Endometrial microvascular endothelial cells (primary cell): ENCODE results near the gene LRBA. TPM values are rescaled to one million over a fixed set of nuclear protein-coding genes. Genes with fewer than 3 reads are reported as not detected.
"Not testable (repeated sequence)": the region's sequence is repeated elsewhere in the genome, so short reads cannot be mapped to it uniquely, and the experiment has no call there.

Source experiments
- in situ Hi-C: cut with HindIII; loops from 2 replicates; pipeline ENCODE4 v1.10.0; 2017; ENCODE audit warnings: low sequenced_read_pairs, low pct_unique_long_range_greater_than_20kb; ENCODE audit errors: inconsistent ontology term
- total RNA-seq: library from RNA; depleted of rRNA; stranded (reverse); fragments of >200 nt; gene quantifications from one replicate; pipeline ENCODE4 v1.2.3, GENCODE V29; 2015; ENCODE audit errors: inconsistent ontology term

Gene LRBA
- total RNA-seq, 1 donor from 2014 or later = 38.9 TPM

GRCh38 chr4:150514709-150515108 lies 500.4 kb downstream of the LRBA start:
- in situ Hi-C loops = no loop called here

DNA sequence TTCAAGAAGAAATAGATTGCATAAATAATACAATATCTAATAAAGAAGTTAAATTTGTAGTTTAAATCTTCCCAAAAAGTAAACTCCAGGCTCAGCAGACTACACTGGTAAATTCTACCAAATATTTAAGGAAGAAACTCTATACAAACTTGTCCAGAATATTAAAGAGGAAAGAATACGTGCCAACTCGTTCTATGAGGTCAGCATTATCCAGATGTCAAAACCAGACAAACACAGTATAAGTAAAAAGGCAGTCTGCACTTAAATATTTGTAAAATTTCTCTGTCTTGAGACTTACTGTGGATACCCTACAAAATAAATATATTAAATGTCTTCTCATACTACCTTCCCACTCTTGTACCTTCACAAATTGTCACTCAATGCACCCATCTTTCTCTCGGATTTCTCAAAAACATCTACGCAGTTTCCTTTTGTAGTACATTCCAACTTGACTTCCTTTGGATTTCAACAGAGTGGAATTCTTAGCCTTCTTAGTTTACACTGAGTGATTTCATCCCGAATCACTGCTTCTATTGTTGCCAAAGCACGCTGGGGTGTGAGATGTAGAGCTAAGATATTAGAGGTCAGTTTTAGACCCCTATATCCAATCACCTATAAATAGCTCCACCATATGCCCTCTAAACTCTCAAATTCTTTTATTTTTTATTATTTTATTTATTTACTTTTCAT lies 504.8 kb downstream of the LRBA start:
- in situ Hi-C loops = no loop called here

DNA sequence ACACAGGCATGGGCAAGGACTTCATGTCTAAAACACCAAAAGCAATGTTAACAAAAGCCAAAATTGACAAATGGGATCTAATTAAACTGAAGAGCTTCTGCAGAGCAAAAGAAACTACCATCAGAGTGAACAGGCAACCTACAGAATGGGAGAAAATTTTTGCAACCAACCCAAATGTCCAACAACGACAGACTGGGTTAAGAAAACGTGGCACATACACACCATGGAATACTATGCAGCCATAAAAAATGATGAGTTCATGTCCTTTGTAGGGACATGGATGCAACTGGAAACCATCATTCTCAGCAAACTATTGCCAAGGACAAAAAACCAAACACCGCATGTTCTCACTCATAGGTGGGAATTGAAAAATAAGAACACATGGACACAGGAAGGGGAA lies 507.4 kb downstream of the LRBA start:
- in situ Hi-C loops = not testable (repeated sequence)

GRCh38 chr4:150501983-150502382 lies 513.1 kb downstream of the LRBA start:
- in situ Hi-C loops = no loop called here

DNA sequence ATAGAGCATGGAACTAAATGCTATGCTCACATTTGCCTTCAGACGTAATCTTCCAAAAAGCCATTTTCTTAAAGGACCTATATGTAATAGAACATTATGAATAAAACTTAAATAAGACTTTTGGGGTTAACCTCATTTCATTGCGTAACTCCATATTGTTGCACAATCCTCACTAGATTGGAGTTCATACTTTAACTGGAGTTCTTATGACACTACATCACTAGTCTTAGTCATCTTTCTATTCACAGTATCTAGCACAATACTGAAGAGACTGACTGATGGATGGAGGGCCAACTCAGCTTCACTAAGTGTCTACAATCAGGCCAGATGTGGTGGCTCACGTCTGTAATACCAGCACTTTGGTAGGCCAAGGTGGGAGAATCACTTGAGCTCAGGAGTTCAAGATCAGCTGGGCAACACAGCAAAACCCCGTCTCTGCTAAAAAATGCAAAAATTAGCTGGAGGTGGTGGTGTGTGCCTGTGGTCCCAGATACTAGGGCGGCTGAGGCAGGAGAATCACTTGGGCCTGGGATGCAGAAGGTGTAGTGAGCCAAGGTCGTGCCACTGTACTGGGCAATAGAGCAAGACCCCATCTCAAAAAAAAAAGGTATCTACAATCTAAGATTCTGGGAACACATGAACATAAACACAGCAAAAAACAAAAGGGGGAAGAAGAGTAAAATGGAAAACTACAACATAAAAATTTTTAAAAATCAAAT lies 513.9 kb downstream of the LRBA start:
- in situ Hi-C loops = no loop called here

- in situ Hi-C loops = no loop called here
Observed at GRCh38 chr4:150497612-150498011, 517.5 kb downstream of the LRBA start.

DNA sequence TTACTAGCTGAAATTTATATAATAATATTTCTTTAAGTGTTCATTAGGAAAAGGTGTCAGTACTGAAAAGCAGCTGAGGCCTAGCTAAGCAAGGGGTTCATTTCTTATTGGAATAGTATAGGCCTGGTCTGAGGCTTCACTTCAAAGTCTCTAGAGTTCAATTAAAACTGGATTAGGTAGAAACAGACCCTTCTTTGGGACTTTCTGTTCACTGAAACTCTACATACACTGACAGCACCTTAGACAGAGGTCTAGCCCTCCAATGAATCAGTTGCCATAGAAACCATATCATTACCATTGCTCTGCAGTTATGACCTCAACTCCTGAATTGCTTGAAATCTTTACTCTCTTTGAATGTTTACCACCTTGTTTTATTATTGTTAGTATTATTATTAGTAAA lies 519.5 kb downstream of the LRBA start:
- in situ Hi-C loops = no loop called here

- in situ Hi-C loops = no loop called here
Observed at GRCh38 chr4:150493851-150494250, 521.2 kb downstream of the LRBA start.

DNA sequence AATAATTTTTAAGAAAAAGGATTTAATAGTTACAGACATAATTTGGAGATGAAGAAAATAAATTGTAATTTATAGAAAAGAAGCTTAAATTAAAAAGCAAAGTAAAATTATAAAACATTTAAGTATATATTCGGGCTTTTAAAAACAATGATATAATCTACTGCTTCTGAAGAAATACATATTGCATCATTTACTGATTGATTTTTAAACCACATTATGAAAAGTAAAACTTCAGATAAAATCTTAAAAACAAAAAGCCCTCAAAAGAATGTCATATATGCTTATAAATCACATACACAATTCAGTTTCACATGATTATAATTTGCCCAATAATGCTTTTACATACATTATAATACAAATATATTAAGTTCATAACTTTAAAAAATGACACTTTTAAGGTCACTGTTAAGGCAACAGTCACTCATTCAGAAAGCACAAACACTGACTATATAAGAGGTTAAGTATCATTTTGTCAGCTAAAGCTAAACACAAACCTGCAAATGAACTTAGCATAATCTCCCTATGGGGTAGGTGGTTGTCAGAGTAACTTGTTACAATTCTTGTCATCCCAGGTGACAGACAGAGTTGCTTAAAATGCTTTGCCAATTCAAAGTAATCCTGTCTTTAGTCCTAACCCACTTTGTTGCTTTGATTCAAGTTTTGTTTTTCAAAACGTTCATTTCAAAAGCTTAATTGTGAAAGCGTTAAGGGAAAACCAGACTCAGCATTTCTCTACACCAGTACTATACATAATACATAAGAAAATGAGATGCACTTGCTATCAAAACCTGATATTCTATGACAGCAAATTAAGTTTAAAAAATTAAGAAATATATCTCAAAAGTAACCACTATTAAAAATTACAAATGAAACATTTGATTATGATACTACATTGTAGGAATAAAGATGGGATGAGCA lies 523.7 kb downstream of the LRBA start:
- in situ Hi-C loops = no loop called here

- in situ Hi-C loops = no loop called here
Observed at GRCh38 chr4:150482581-150482980, 532.5 kb downstream of the LRBA start.

DNA sequence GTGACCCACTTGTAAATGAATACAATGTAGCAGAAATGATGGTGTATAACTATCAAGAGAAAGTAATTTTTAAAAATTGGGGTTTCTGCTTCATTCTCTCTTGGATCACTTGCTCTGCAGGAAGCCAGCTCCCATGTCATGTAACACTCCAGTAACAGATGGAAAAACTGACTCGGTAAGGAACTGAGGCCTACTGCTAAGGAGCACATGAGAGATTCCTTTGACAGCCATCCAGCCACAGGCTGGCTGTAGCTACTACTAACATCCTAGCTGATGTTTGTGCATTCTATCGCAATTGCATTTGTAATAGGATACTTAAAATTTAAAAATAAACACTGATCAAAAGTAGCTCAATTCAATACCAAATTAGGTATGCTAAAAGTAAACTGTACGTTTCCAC lies 535.4 kb downstream of the LRBA start:
- in situ Hi-C loops = no loop called here

DNA sequence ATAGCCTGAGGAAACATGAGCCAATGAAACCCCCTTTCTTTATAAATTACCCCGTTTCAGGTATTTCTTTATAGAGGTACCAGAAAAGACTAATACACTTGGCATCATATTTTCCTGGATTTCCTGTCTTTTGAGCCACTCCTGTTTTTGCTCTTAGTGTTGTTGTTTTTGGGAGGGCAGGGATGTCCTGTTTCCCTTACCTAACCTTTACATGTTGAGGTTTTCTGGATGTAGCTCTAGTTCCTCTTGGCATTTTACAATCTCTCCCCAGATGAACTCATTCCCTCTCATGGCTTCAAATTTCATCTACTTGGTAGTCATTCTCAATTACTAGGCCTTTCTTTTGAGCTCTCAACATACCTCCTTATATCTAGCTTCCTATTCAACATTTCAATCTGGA lies 537.2 kb downstream of the LRBA start:
- in situ Hi-C loops = no loop called here

DNA sequence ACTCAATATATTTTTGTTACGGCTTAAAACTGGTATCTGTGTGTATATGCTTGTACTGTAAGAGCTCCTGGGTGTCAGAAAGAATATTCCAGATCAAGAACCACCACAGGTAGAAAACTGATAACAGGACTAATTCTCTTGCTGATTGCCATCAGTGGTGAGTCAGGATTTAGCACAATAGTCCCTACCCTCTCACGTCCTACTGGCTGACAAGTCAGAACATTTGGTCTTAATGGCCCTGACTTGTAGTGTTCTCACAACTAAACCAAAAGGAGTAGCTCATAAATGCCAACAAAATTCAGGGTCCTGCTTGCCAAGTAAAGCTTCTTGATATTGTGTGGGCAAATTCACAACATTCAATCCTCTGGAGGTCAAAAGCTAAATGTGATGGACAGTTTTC lies 538.3 kb downstream of the LRBA start:
- in situ Hi-C loops = no loop called here

GRCh38 chr4:150475763-150476162 lies 539.3 kb downstream of the LRBA start:
- in situ Hi-C loops = no loop called here

DNA sequence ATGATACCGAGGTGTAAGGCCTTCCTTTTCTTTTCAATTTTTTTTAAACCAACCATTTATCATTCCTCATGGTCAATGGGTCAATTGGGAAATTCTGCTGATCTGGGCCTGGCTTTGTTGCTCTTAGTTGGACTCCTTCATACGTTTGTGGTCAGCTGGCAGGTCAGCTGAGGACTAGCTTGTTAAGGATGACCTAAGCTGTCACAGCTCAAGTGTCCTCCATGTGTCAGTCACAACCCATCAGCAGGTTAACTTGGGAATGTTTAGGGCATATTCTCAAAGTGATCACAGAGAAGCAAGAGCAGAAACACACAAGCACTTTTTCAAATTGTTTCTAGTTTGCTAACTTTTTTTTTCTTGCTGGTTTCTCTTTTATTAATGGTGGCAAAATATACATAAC lies 550.6 kb downstream of the LRBA start:
- in situ Hi-C loops = no loop called here

DNA sequence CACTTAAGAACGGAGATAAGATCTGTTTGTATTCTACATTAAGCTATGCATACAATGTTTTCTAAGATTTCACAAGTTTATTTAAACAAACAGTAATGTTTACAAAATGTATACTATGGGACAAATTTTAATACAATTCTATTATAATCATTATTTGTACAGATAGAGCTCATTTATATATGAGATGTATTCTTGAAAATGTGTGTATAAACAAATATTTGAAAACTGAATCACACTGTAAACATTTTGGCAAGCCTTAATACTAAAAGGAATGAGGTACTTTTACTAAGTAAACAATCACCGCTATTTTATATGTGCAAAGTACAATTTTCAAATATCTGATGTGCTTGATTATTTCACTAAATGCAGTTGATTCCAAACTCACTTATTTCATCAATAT lies 552.3 kb downstream of the LRBA start:
- in situ Hi-C loops = no loop called here

GRCh38 chr4:150461957-150462356 lies 553.1 kb downstream of the LRBA start:
- in situ Hi-C loops = no loop called here

DNA sequence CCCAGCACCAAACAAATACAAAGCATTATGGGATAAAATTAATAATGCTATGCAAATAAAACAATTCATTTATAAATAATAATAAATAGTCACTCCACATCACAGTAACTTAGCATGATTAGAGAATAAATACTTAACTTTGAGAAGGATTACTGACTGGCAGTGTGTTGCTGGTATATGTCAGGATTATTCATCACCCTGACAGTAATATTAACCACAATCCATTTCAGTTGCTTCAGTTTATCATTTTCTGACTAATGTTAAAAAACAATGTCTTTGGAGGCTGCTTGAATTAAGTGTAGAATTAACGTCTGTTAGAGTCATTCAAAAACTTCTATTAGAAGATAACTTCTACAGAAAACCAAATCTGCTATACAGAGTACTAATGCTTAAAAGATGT lies 557.3 kb downstream of the LRBA start:
- in situ Hi-C loops = no loop called here

DNA sequence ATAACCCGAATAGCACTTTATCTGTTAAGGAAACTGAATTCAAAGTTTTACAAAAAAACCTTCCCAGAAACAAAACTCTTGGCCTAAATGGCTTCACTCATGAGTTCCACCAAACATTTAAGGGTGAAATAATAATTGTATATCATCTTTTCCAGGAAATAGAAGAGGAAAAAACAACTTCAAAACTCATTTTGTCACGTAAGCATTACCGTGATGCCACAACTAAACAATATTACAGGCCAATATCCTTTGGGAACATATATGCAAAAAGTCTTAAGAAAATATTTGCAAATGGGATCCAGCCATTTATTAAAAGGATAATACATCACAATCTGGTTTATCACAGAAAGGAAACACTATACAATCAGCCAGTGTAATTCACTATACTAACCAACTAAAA lies 563.2 kb downstream of the LRBA start:
- in situ Hi-C loops = no loop called here

- in situ Hi-C loops = no loop called here
Observed at GRCh38 chr4:150447356-150447755, 567.7 kb downstream of the LRBA start.
